ENCODE results near the gene SEMA4D.

DNA sequence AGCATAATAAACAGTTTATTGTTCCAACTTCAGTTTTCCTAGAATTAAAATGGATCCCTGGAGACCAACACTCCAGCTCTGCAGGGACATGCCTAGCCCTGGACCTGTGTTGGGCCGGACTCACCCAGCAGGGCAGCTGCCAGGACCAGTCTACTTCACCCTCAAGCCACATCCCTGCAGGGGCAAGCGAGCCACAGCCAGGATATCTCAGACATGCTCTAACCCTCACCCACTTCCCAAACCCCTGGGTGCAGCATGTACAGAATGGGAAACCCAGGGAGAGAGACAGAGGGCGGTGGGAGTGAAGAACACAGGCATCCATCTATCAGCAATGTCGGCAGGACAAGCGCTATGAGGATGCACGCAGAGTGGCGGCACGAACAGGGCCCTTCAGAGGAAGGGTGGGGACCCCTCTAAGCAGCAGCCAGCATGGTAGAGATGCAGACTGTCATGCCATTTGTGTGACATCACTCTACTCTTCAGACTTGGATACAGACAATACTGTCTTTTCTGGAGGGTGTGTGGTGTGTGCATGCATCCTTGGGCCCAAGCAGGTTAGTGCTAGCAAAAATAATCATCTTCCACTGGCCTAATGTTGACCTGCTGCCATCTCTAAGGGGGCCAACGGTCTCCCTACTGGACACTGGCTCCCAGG is 83.1 kb downstream of the SEMA4D start:
- TF ChIP-seq NFATC3 (CRISPR knock-in tag; IDR thresholded peaks at IDR 0.05): no peak
- TF ChIP-seq, protein P1, sequence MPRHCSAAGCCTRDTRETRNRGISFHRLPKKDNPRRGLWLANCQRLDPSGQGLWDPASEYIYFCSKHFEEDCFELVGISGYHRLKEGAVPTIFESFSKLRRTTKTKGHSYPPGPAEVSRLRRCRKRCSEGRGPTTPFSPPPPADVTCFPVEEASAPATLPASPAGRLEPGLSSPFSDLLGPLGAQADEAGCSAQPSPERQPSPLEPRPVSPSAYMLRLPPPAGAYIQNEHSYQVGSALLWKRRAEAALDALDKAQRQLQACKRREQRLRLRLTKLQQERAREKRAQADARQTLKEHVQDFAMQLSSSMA (CRISPR knock-in tag; IDR thresholded peaks at IDR 0.05): no peak
- no peak for TF ChIP-seq POLR2A (IDR thresholded peaks at IDR 0.05; ENCODE audit: insufficient read depth in 1 of 2, low read depth in 2 of 2, low read length in 2 of 2)
- TF ChIP-seq, protein P2, sequence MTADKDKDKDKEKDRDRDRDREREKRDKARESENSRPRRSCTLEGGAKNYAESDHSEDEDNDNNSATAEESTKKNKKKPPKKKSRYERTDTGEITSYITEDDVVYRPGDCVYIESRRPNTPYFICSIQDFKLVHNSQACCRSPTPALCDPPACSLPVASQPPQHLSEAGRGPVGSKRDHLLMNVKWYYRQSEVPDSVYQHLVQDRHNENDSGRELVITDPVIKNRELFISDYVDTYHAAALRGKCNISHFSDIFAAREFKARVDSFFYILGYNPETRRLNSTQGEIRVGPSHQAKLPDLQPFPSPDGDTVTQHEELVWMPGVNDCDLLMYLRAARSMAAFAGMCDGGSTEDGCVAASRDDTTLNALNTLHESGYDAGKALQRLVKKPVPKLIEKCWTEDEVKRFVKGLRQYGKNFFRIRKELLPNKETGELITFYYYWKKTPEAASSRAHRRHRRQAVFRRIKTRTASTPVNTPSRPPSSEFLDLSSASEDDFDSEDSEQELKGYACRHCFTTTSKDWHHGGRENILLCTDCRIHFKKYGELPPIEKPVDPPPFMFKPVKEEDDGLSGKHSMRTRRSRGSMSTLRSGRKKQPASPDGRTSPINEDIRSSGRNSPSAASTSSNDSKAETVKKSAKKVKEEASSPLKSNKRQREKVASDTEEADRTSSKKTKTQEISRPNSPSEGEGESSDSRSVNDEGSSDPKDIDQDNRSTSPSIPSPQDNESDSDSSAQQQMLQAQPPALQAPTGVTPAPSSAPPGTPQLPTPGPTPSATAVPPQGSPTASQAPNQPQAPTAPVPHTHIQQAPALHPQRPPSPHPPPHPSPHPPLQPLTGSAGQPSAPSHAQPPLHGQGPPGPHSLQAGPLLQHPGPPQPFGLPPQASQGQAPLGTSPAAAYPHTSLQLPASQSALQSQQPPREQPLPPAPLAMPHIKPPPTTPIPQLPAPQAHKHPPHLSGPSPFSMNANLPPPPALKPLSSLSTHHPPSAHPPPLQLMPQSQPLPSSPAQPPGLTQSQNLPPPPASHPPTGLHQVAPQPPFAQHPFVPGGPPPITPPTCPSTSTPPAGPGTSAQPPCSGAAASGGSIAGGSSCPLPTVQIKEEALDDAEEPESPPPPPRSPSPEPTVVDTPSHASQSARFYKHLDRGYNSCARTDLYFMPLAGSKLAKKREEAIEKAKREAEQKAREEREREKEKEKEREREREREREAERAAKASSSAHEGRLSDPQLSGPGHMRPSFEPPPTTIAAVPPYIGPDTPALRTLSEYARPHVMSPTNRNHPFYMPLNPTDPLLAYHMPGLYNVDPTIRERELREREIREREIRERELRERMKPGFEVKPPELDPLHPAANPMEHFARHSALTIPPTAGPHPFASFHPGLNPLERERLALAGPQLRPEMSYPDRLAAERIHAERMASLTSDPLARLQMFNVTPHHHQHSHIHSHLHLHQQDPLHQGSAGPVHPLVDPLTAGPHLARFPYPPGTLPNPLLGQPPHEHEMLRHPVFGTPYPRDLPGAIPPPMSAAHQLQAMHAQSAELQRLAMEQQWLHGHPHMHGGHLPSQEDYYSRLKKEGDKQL (CRISPR knock-in tag; IDR thresholded peaks at IDR 0.05; ENCODE audit: low read depth): no peak
- no peak for TF ChIP-seq CEBPZ (IDR thresholded peaks at IDR 0.05; ENCODE audit: low read length)
- no peak for TF ChIP-seq CEBPB (IDR thresholded peaks at IDR 0.05; ENCODE audit: borderline replicate concordance, low read depth, low read length)
- no peak for TF ChIP-seq SSRP1 (CRISPR knock-in tag; IDR thresholded peaks at IDR 0.05)
- TF ChIP-seq, protein P3, sequence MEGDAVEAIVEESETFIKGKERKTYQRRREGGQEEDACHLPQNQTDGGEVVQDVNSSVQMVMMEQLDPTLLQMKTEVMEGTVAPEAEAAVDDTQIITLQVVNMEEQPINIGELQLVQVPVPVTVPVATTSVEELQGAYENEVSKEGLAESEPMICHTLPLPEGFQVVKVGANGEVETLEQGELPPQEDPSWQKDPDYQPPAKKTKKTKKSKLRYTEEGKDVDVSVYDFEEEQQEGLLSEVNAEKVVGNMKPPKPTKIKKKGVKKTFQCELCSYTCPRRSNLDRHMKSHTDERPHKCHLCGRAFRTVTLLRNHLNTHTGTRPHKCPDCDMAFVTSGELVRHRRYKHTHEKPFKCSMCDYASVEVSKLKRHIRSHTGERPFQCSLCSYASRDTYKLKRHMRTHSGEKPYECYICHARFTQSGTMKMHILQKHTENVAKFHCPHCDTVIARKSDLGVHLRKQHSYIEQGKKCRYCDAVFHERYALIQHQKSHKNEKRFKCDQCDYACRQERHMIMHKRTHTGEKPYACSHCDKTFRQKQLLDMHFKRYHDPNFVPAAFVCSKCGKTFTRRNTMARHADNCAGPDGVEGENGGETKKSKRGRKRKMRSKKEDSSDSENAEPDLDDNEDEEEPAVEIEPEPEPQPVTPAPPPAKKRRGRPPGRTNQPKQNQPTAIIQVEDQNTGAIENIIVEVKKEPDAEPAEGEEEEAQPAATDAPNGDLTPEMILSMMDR (CRISPR knock-in tag; IDR thresholded peaks at IDR 0.05): no peak
- TF ChIP-seq ZBTB1 (CRISPR knock-in tag; IDR thresholded peaks at IDR 0.05; ENCODE audit: borderline replicate concordance): no peak
- no peak for TF ChIP-seq ESRRA (CRISPR knock-in tag; IDR thresholded peaks at IDR 0.05; ENCODE audit: low read depth)
- TF ChIP-seq ZNF749 (CRISPR knock-in tag; IDR thresholded peaks at IDR 0.05; ENCODE audit: borderline replicate concordance): no peak
